Measurements from ENCODE around the gene SLC16A6. TPM values are rescaled to one million over a fixed set of nuclear protein-coding genes. Genes with fewer than 3 reads are reported as not detected.
"Not testable (repeated sequence)": the region's sequence is repeated elsewhere in the genome, so short reads cannot be mapped to it uniquely, and the experiment has no call there.

The SLC16A6 gene
- total RNA-seq, 1 donor from 2014 or later, result not detected

GRCh38 chr17:68290268-68290954 lies 516 bp downstream of the SLC16A6 start:
- peak overlapping the region; percentile 67 for H3K4me3 ChIP-seq (ENCODE audit: low read depth, low read length)
- DNase-seq (ENCODE audit: low read depth), result no peak
- no peak for TF ChIP-seq CTCF (conservative IDR thresholded peaks at IDR 0.05; ENCODE audit: low read depth, low read length)

GRCh38 chr17:68289936-68290267 lies 1.0 kb downstream of the SLC16A6 start:
- DNase-seq (ENCODE audit: low read depth), result no peak

GRCh38 chr17:68289473-68289872 lies 1.5 kb downstream of the SLC16A6 start:
- DNase-seq (ENCODE audit: low read depth), result no peak
- no peak overlapping the region for H3K4me3 ChIP-seq (ENCODE audit: low read depth, low read length)
- TF ChIP-seq CTCF (conservative IDR thresholded peaks at IDR 0.05; ENCODE audit: low read depth, low read length), result no peak

More at GRCh38 chr17:68289936-68290267, 1.0 kb downstream of the SLC16A6 start:
- H3K4me3 ChIP-seq (ENCODE audit: low read depth, low read length), result no peak overlapping the region
- no peak for TF ChIP-seq CTCF (conservative IDR thresholded peaks at IDR 0.05; ENCODE audit: low read depth, low read length)

GRCh38 chr17:68288804-68289203 lies 2.1 kb downstream of the SLC16A6 start:
- DNase-seq (ENCODE audit: low read depth), result no peak
- no peak overlapping the region for H3K4me3 ChIP-seq (ENCODE audit: low read depth, low read length)
- TF ChIP-seq CTCF (conservative IDR thresholded peaks at IDR 0.05; ENCODE audit: low read depth, low read length), result no peak

- H3K4me3 ChIP-seq (ENCODE audit: low read depth, low read length), result no peak overlapping the region
- DNase-seq (ENCODE audit: low read depth), result no peak
- TF ChIP-seq CTCF (conservative IDR thresholded peaks at IDR 0.05; ENCODE audit: low read depth, low read length), result no peak
These were observed 2.6 kb downstream of the SLC16A6 start for GRCh38 chr17:68288375-68288774.

- not testable (repeated sequence) for DNase-seq (ENCODE audit: low read depth); H3K4me3 ChIP-seq (ENCODE audit: low read depth, low read length)
These were observed 9.0 kb downstream of the SLC16A6 start for GRCh38 chr17:68281965-68282364.

- no peak for TF ChIP-seq CTCF (conservative IDR thresholded peaks at IDR 0.05; ENCODE audit: low read depth, low read length)
- H3K4me3 ChIP-seq (ENCODE audit: low read depth, low read length), result no peak overlapping the region
- DNase-seq (ENCODE audit: low read depth), result no peak
These were observed 13.1 kb downstream of the SLC16A6 start for GRCh38 chr17:68277807-68278206.

- not testable (repeated sequence) for H3K4me3 ChIP-seq (ENCODE audit: low read depth, low read length); DNase-seq (ENCODE audit: low read depth)
These were observed 14.6 kb downstream of the SLC16A6 start for GRCh38 chr17:68276339-68276738.

Data from epithelial cell of proximal tubule (primary cell).